HCT116 (cell line): ENCODE data around the gene IQCH. TPM values are rescaled to one million over a fixed set of nuclear protein-coding genes. Genes with fewer than 3 reads are reported as not detected.

Experiments used
- ATAC-seq: fragments of 200-7000 bp; cut with Tn5 transposase; 2 replicates; pipeline ENCODE4 v1.9.1; 2020; ENCODE audit warnings: mild to moderate bottlenecking, moderate library complexity
- BruUV-seq: library from RNA; stranded (reverse); fragments of 400-500 nt; replicated peaks from 2 replicates; lab custom pipeline; 2021; lab: Mats Ljungman, UMichigan
- CTCF ChIA-PET: fragments of 300-600 bp; sonication (Branson Sonifier 250); formaldehyde crosslinking; loops from one replicate; lab custom pipeline; 2021; ENCODE audit warnings: antibody characterized with exemption; lab: Charles Lee
- POLR2A ChIA-PET: fragments of 300-600, 350-600 bp; sonication (Branson Sonifier 250); formaldehyde crosslinking; loops from one replicate; lab custom pipeline; 2021; ENCODE audit warnings: antibody characterized with exemption; lab: Charles Lee
- RAD21 ChIA-PET, 2 experiments: fragments of 300-600 bp; sonication (Branson Sonifier 250); formaldehyde crosslinking; loops; one replicate each; lab custom pipeline; 2023; ENCODE audit warnings: low total read pairs in 2 of 2; ENCODE audit not compliant: uncharacterized antibody in 2 of 2, unreplicated experiment in 2 of 2, low non-redundant PET in 1 of 2; lab: Charles Lee
- DNase-seq: peaks from one replicate; pipeline ENCODE4 v3.0.0-alpha.2; 2010; ENCODE audit warnings: low read depth, low spot score
- H2AFZ ChIP-seq: fragments of 200-600 bp; shearing (Covaris generic), sonication (generic); 2 replicates; pipeline ENCODE4 v1.6.1; 2017; ENCODE audit warnings: low read depth, mixed run types, mixed read lengths, antibody characterized with exemption, low read length; ENCODE audit not compliant: poor library complexity, severe bottlenecking
- H3K27ac ChIP-seq: 2 replicates; pipeline ENCODE4 v1.5.1; 2012; ENCODE audit warnings: low read depth, low read length
- H3K27me3 ChIP-seq: fragments of 200-600 bp; sonication (generic); 2 replicates; pipeline ENCODE4 v1.6.1; 2016; ENCODE audit warnings: mixed run types, low read length, mixed read lengths; ENCODE audit not compliant: insufficient read depth
- H3K36me3 ChIP-seq, 2 experiments: fragments of 200-500 bp in 1 of 2; fragments of 200-600 bp in 1 of 2; sonication (Bioruptor generic) in 1 of 2; sonication (generic) in 1 of 2; 2 replicates each; pipeline versions ENCODE4 v1.5.1 to v1.6.1; 2014 to 2016; ENCODE audit warnings: low read length in 2 of 2, inconsistent platforms in 1 of 2, mixed read lengths in 1 of 2, mixed run types in 1 of 2; ENCODE audit not compliant: insufficient read depth in 2 of 2, control insufficient read depth in 1 of 2
- H3K4me1 ChIP-seq, 2 experiments: fragments of 200-600 bp in 1 of 2; sonication (generic) in 1 of 2; 2 replicates each; pipeline versions ENCODE4 v1.5.1 to v1.6.1; 2012 to 2017; ENCODE audit warnings: low read length in 2 of 2, inconsistent platforms in 1 of 2, mild to moderate bottlenecking in 1 of 2, mixed read lengths in 1 of 2, mixed run types in 1 of 2, moderate library complexity in 1 of 2; ENCODE audit not compliant: insufficient read depth in 2 of 2, control insufficient read depth in 1 of 2
- H3K4me2 ChIP-seq: fragments of 200-600 bp; sonication (generic); 2 replicates; pipeline ENCODE4 v1.6.1; 2017; ENCODE audit warnings: mixed run types, low read length, mixed read lengths
- H3K4me3 ChIP-seq, 2 experiments: fragments of 200-600 bp in 1 of 2; sonication (generic) in 1 of 2; replicated peaks in 1 of 2; 2 replicates each; pipeline ENCODE4 v1.5.1; 2011 to 2016; ENCODE audit warnings: low read length in 2 of 2, control low read depth in 1 of 2, low read depth in 1 of 2, mild to moderate bottlenecking in 1 of 2, mixed read lengths in 1 of 2, mixed run types in 1 of 2
- H3K79me2 ChIP-seq: fragments of 200-600 bp; sonication (generic); 2 replicates; pipeline ENCODE4 v1.6.1; 2017; ENCODE audit warnings: mild to moderate bottlenecking, mixed run types, low read length, moderate library complexity, mixed read lengths; ENCODE audit not compliant: insufficient read depth
- H3K9ac ChIP-seq: fragments of 200-600 bp; sonication (generic); 2 replicates; pipeline ENCODE4 v1.6.1; 2016; ENCODE audit warnings: low read length, mixed read lengths
- H3K9me2 ChIP-seq: fragments of 200-600 bp; sonication (generic), shearing (Covaris generic); 2 replicates; pipeline ENCODE4 v1.6.1; 2017; ENCODE audit warnings: mixed run types, mild to moderate bottlenecking, moderate library complexity; ENCODE audit not compliant: insufficient read depth
- H3K9me3 ChIP-seq, 2 experiments: fragments of 200-500 bp in 1 of 2; fragments of 200-600 bp in 1 of 2; sonication (Bioruptor generic) in 1 of 2; sonication (generic) in 1 of 2; 2 replicates each; pipeline ENCODE4 v1.6.1; 2014 to 2017; ENCODE audit warnings: low read length in 2 of 2, mixed read lengths in 2 of 2, inconsistent platforms in 1 of 2, low read depth in 1 of 2, mild to moderate bottlenecking in 1 of 2, mixed run types in 1 of 2, moderate library complexity in 1 of 2; ENCODE audit not compliant: control insufficient read depth in 1 of 2, insufficient read depth in 1 of 2
- H4K20me1 ChIP-seq: fragments of 200-600 bp; sonication (generic), shearing (Covaris generic); 2 replicates; pipeline ENCODE4 v1.6.1; 2017; ENCODE audit warnings: mixed run types, mild to moderate bottlenecking, moderate library complexity; ENCODE audit not compliant: insufficient read depth
- CBX3 ChIP-seq: IDR thresholded peaks from 2 replicates; pipeline ENCODE4 v1.6.1; 2012; ENCODE audit warnings: low read depth
- EGR1 ChIP-seq: IDR thresholded peaks from 2 replicates; pipeline ENCODE4 v1.6.1; 2012; ENCODE audit warnings: low read depth
- FOSL1 ChIP-seq: IDR thresholded peaks from 2 replicates; pipeline ENCODE4 v1.6.1; 2012; ENCODE audit warnings: low read depth
- JUND ChIP-seq: IDR thresholded peaks from 2 replicates; pipeline ENCODE4 v1.6.1; 2012
- POLR2A ChIP-seq: IDR thresholded peaks from 2 replicates; pipeline ENCODE4 v1.7.0; 2011; ENCODE audit warnings: borderline replicate concordance; ENCODE audit not compliant: insufficient read depth, insufficient read length; ENCODE audit errors: extremely low read depth
- POLR2AphosphoS5 ChIP-seq: IDR thresholded peaks from 2 replicates; pipeline ENCODE4 v1.6.1; 2011; ENCODE audit warnings: mild to moderate bottlenecking, low read depth, low read length, moderate library complexity
- TCF7L2 ChIP-seq: IDR thresholded peaks from 2 replicates; pipeline ENCODE4 v1.7.0; 2011; ENCODE audit warnings: borderline replicate concordance, inconsistent platforms; ENCODE audit not compliant: insufficient read depth, insufficient read length; ENCODE audit errors: extremely low read depth
- YY1 ChIP-seq: IDR thresholded peaks from 2 replicates; pipeline ENCODE4 v1.6.1; 2011; ENCODE audit warnings: low read length, low read depth, moderate library complexity, mild to moderate bottlenecking; ENCODE audit not compliant: insufficient replicate concordance; ENCODE audit errors: extremely low read depth
- ZFX ChIP-seq: fragments of 450-650 bp; IDR thresholded peaks from 2 replicates; pipeline ENCODE4 v1.6.1; 2017
- intact Hi-C: fragments of 100-400 bp; cut with micrococcal nuclease; formaldehyde crosslinking; loops from 2 replicates; pipeline ENCODE4 v1.10.0; 2022
- total RNA-seq: library from RNA; stranded (reverse); gene quantifications from one replicate; pipeline ENCODE4 v1.2.1, GENCODE V29; 2021; ENCODE audit not compliant: unreplicated experiment
- TF ChIP-seq, protein P1 (sequence below): IDR thresholded peaks from 2 replicates; pipeline ENCODE4 v1.6.1; 2012; ENCODE audit warnings: low read depth
- TF ChIP-seq, protein P2 (sequence below): IDR thresholded peaks from 2 replicates; pipeline ENCODE4 v1.6.1; 2012
- TF ChIP-seq, protein P3 (sequence below), 3 experiments: fragments of 200-600 bp in 1 of 3; sonication (generic) in 1 of 3; IDR thresholded peaks in 2 of 3; conservative IDR thresholded peaks in 1 of 3; 2 replicates each; pipeline ENCODE4 v1.5.1; 2012 to 2017; ENCODE audit warnings: low read depth in 2 of 3, low read length in 2 of 3, antibody characterized with exemption in 1 of 3, borderline replicate concordance in 1 of 3, control low read depth in 1 of 3, mild to moderate bottlenecking in 1 of 3, mixed read lengths in 1 of 3, mixed run types in 1 of 3, moderate library complexity in 1 of 3; ENCODE audit not compliant: insufficient read depth in 1 of 3
- TF ChIP-seq, protein P4 (sequence below): IDR thresholded peaks from 2 replicates; pipeline ENCODE4 v1.6.1; 2011; ENCODE audit warnings: mild to moderate bottlenecking, low read length, moderate library complexity; ENCODE audit not compliant: insufficient replicate concordance; ENCODE audit errors: extremely low read depth

The IQCH gene
- total RNA-seq, 1 experiment from 2014 or later, result 4.6 TPM

DNA sequence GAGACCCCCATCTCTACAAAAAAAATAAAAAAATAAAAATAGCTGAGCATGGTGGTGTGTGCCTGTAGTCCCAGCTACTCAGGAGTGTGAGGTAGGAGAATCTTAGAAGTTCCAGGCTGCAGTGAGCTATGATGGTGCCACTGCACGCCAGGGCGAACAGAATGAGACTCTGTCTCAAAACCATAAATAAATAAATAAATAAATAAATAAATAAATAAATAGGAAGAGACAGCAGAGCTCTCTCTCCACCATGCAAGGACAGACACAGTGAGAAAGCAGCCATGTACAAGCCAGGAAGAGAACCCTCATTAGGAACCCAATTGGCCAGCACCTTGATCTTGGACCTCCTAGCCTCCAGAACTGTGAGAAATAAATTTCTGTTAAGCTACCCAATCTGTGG is 261.0 kb downstream of the IQCH start (continued):
- TF ChIP-seq, protein P1, sequence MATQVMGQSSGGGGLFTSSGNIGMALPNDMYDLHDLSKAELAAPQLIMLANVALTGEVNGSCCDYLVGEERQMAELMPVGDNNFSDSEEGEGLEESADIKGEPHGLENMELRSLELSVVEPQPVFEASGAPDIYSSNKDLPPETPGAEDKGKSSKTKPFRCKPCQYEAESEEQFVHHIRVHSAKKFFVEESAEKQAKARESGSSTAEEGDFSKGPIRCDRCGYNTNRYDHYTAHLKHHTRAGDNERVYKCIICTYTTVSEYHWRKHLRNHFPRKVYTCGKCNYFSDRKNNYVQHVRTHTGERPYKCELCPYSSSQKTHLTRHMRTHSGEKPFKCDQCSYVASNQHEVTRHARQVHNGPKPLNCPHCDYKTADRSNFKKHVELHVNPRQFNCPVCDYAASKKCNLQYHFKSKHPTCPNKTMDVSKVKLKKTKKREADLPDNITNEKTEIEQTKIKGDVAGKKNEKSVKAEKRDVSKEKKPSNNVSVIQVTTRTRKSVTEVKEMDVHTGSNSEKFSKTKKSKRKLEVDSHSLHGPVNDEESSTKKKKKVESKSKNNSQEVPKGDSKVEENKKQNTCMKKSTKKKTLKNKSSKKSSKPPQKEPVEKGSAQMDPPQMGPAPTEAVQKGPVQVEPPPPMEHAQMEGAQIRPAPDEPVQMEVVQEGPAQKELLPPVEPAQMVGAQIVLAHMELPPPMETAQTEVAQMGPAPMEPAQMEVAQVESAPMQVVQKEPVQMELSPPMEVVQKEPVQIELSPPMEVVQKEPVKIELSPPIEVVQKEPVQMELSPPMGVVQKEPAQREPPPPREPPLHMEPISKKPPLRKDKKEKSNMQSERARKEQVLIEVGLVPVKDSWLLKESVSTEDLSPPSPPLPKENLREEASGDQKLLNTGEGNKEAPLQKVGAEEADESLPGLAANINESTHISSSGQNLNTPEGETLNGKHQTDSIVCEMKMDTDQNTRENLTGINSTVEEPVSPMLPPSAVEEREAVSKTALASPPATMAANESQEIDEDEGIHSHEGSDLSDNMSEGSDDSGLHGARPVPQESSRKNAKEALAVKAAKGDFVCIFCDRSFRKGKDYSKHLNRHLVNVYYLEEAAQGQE, result no peak
- no peak for TF ChIP-seq FOSL1
- TF ChIP-seq POLR2AphosphoS5, result no peak
- TF ChIP-seq, protein P2, sequence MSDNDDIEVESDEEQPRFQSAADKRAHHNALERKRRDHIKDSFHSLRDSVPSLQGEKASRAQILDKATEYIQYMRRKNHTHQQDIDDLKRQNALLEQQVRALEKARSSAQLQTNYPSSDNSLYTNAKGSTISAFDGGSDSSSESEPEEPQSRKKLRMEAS, result no peak

DNA sequence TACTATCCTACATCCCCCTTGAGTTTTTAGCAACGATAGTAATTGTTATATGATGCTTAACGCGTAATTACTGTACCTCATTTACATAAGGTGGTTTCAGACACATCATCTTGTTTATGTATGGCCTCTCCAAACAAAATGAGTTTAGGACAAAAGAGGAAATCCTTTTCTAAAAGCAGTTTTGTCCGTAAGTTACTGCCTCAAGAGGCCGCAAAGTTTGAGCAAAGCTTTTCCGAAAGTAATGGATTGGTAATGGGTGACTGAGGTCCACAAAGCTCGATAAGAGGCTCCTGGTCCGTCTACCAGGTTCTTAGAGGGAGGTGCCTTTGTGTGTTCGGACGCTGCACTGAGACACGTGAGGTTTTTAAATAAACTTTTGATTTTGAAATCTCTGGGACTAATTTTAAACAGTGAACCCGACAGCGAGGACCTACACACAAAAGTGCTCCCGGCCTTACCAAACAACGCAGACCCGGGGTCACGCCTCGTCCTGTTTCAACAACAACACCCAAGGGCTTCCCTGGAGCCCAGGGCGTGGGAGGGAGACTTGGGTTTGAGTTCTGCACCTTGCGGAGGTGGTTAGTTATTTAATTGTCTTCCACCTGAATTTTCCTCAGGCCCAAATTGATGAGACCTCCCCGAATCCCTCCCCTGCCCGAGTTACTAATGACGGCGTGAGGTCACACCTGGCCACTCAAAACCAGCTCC is 265.9 kb downstream of the IQCH start:
- peak; percentile 27 for ATAC-seq

More for the DNA sequence above, 265.9 kb downstream of the IQCH start:
- peaks cover 10 to 19% of the 10 kb centered on the region in 2 experiments for H3K4me1 ChIP-seq
- RAD21 ChIA-PET, result no interaction called here
- no peaks in the 10 kb centered on the region for H3K27me3 ChIP-seq
- POLR2A ChIA-PET, result interaction anchor here (0.6 to 0.8 kb wide), 2 partner anchors 12 to 58 kb away, joined by 3 read pairs; no protein-coding TSS in a partner anchor
- H3K27ac ChIP-seq, result peak overlapping the region; percentile 99
- peaks cover 39% of the 10 kb centered on the region for H3K79me2 ChIP-seq
- no peaks in the 10 kb centered on the region for H3K36me3 ChIP-seq
- H2AFZ ChIP-seq, result peak overlapping the region; percentile 63
- H4K20me1 ChIP-seq, result no peaks in the 10 kb centered on the region
- peak overlapping the region; percentile 72 for H3K9ac ChIP-seq
- intact Hi-C loops, result loop anchor here (10.0 kb wide), 1 partner anchor 314 kb away; no protein-coding TSS in a partner anchor
- H3K4me2 ChIP-seq, result peak overlapping the region; percentile 92
- H3K9me3 ChIP-seq, result no peaks in the 10 kb centered on the region
- no peaks in the 10 kb centered on the region for H3K9me2 ChIP-seq
- TF ChIP-seq POLR2A (no peak), CBX3 (0 out of 2 replicates have a peak, but pooled peaks have one; percentile 44), YY1 (no peak), POLR2AphosphoS5 (peak; percentile 81; the same call in 1 of the 2 replicates), TCF7L2 (no peak), JUND (no peak), ZFX (no peak), EGR1 (peak; percentile 59)
- TF ChIP-seq, protein P3, sequence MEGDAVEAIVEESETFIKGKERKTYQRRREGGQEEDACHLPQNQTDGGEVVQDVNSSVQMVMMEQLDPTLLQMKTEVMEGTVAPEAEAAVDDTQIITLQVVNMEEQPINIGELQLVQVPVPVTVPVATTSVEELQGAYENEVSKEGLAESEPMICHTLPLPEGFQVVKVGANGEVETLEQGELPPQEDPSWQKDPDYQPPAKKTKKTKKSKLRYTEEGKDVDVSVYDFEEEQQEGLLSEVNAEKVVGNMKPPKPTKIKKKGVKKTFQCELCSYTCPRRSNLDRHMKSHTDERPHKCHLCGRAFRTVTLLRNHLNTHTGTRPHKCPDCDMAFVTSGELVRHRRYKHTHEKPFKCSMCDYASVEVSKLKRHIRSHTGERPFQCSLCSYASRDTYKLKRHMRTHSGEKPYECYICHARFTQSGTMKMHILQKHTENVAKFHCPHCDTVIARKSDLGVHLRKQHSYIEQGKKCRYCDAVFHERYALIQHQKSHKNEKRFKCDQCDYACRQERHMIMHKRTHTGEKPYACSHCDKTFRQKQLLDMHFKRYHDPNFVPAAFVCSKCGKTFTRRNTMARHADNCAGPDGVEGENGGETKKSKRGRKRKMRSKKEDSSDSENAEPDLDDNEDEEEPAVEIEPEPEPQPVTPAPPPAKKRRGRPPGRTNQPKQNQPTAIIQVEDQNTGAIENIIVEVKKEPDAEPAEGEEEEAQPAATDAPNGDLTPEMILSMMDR (IDR thresholded peaks at IDR 0.05 in 2 of 3, conservative IDR thresholded peaks at IDR 0.05 in 1 of 3; ENCODE audit: borderline replicate concordance in 1 of 3, insufficient read depth in 1 of 3, low read depth in 2 of 3, low read length in 2 of 3), result no peak
- TF ChIP-seq, protein P4, sequence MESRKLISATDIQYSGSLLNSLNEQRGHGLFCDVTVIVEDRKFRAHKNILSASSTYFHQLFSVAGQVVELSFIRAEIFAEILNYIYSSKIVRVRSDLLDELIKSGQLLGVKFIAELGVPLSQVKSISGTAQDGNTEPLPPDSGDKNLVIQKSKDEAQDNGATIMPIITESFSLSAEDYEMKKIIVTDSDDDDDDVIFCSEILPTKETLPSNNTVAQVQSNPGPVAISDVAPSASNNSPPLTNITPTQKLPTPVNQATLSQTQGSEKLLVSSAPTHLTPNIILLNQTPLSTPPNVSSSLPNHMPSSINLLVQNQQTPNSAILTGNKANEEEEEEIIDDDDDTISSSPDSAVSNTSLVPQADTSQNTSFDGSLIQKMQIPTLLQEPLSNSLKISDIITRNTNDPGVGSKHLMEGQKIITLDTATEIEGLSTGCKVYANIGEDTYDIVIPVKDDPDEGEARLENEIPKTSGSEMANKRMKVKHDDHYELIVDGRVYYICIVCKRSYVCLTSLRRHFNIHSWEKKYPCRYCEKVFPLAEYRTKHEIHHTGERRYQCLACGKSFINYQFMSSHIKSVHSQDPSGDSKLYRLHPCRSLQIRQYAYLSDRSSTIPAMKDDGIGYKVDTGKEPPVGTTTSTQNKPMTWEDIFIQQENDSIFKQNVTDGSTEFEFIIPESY, result no peak
- H3K4me3 ChIP-seq, result peak overlapping the region; percentile 72 to 91
- no peak for DNase-seq
- TSS peak; percentile 91 for BruUV-seq
- CTCF ChIA-PET, result no interaction called here
